Measurements from ENCODE around the gene GFM1. TPM values are rescaled to one million over a fixed set of nuclear protein-coding genes. Genes with fewer than 3 reads are reported as not detected.
A peak's percentile ranks its signal among the peaks of the same experiment; 100 is the strongest.

The GFM1 gene
- total and polyA plus RNA-seq, 2 experiments from 2014 or later, result 24.5 to 59.9 TPM

DNA sequence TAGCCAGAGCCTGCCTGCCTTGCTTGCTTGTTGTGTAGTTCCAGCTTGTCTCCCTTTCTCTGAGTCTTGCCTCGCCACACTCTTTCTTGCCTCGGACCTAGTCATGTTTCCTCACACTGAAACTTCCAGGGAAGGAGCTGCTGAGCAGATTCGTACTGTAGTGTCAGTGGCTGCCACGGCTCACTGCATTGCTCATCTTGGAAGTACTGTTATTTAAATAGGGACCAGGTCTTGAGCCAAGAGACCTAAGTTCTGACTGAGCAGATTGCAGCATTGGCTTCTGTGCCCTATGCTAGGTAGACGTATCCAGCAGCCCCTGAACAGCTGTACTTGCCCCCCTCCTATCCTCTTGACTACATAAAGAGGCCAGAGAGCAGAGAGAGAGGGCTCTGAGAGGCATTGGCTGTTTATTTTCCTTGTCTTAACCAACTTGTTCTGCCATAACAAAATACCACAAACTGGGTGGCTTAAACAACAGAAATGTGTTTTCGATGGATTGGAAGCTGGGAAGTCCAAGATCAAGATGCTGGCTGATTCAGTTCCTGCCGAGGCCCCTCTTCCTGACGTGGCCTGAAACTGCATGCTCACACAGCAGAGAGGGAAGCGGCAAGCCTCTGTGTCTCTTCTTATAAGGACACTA is 93.8 kb downstream of the GFM1 start:
- Histone ChIP-seq H3K79me2 (replicated peaks; ENCODE audit: insufficient read depth) (no peaks in the 10 kb centered on the region), H3F3A (replicated peaks; ENCODE audit: low read depth) (no peaks in the 10 kb centered on the region), H3K4me2 (no peak overlapping the region), H3K4me3 (no peak overlapping the region), H3K36me3 (ENCODE audit: insufficient read depth) (no peaks in the 10 kb centered on the region), H3K9me2 (ENCODE audit: insufficient read depth) (no peaks in the 10 kb centered on the region), H3K27ac (ENCODE audit: low read depth) (no peak overlapping the region), H4K20me1 (replicated peaks; ENCODE audit: insufficient read depth) (no peaks in the 10 kb centered on the region), H2AFZ (no peak overlapping the region), H3K4me1 (ENCODE audit: insufficient read depth) (no peaks in the 10 kb centered on the region), H3K27me3 (ENCODE audit: insufficient read depth) (peaks cover 7% of the 10 kb centered on the region; the same call in 1 of the 2 replicates)
- no peak for TF ChIP-seq NANOG (IDR thresholded peaks at IDR 0.05; ENCODE audit: borderline replicate concordance)
- no peak for TF ChIP-seq JUNB (IDR thresholded peaks at IDR 0.05; ENCODE audit: unreplicated experiment)
- TF ChIP-seq EZH2phosphoT487 (IDR thresholded peaks at IDR 0.05; ENCODE audit: unreplicated experiment), result no peak
- TF ChIP-seq STAT1 (IDR thresholded peaks at IDR 0.05; ENCODE audit: unreplicated experiment), result no peak
- no peak for TF ChIP-seq REST (IDR thresholded peaks at IDR 0.05; ENCODE audit: unreplicated experiment)
- TF ChIP-seq POLR2AphosphoS5 (IDR thresholded peaks at IDR 0.05; ENCODE audit: low read depth), result no peak
- TF ChIP-seq CREB1 (CRISPR knock-in tag; IDR thresholded peaks at IDR 0.05; ENCODE audit: low read depth), result no peak
- TF ChIP-seq ETS1 (IDR thresholded peaks at IDR 0.05), result no peak
- TF ChIP-seq ZNF462 (CRISPR knock-in tag; IDR thresholded peaks at IDR 0.05), result no peak
- no peak for TF ChIP-seq ZNF331 (CRISPR knock-in tag; IDR thresholded peaks at IDR 0.05; ENCODE audit: low read depth)
- TF ChIP-seq ZNF114 (CRISPR knock-in tag; IDR thresholded peaks at IDR 0.05), result no peak
- TF ChIP-seq, protein P1, sequence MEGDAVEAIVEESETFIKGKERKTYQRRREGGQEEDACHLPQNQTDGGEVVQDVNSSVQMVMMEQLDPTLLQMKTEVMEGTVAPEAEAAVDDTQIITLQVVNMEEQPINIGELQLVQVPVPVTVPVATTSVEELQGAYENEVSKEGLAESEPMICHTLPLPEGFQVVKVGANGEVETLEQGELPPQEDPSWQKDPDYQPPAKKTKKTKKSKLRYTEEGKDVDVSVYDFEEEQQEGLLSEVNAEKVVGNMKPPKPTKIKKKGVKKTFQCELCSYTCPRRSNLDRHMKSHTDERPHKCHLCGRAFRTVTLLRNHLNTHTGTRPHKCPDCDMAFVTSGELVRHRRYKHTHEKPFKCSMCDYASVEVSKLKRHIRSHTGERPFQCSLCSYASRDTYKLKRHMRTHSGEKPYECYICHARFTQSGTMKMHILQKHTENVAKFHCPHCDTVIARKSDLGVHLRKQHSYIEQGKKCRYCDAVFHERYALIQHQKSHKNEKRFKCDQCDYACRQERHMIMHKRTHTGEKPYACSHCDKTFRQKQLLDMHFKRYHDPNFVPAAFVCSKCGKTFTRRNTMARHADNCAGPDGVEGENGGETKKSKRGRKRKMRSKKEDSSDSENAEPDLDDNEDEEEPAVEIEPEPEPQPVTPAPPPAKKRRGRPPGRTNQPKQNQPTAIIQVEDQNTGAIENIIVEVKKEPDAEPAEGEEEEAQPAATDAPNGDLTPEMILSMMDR (conservative IDR thresholded peaks at IDR 0.05; ENCODE audit: low read depth in 2 of 2), result no peak
- TF ChIP-seq EZH2 (IDR thresholded peaks at IDR 0.05; ENCODE audit: low read depth, unreplicated experiment), result no peak
- H3K4me3 Mint-ChIP-seq, result no peak overlapping the region
- H3K27ac Mint-ChIP-seq, result peak overlapping the region; percentile 58; the same call in 1 of the 2 replicates
- DNase-seq (ENCODE audit: low spot score) (no peak), ATAC-seq (no peak)
- no peaks in the 10 kb centered on the region for H3K4me1 Mint-ChIP-seq
- H3K27me3 Mint-ChIP-seq (ENCODE audit: insufficient read depth, low read depth, poor library complexity), result peaks cover 5% of the 10 kb centered on the region
- peaks cover 4% of the 10 kb centered on the region; the same call in 2 of the 3 replicates for H3K9me3 Mint-ChIP-seq
- peaks cover 5% of the 10 kb centered on the region; the same call in 1 of the 3 replicates for H3K36me3 Mint-ChIP-seq (ENCODE audit: low read depth)
